SK-N-MC (cell line): ENCODE measurements around the gene COL12A1.
A peak's percentile ranks its signal among the peaks of the same experiment; 100 is the strongest.

Experiments
- DNase-seq: peaks from one replicate; pipeline ENCODE4 v3.0.0-alpha.2; 2011; ENCODE audit warnings: low read depth, low spot score
- H3K27ac ChIP-seq: fragments of 200-600 bp; sonication (generic); 2 replicates; pipeline ENCODE4 v1.5.1; 2016; ENCODE audit warnings: mixed run types
- H3K36me3 ChIP-seq: fragments of 200-600 bp; sonication (generic); 2 replicates; pipeline ENCODE4 v1.6.1; 2017; ENCODE audit warnings: antibody characterized with exemption, low read length, mixed read lengths; ENCODE audit not compliant: insufficient read depth
- H3K4me3 ChIP-seq: fragments of 200-600 bp; sonication (generic); 2 replicates; pipeline ENCODE4 v1.5.1; 2016
- H3K9ac ChIP-seq: fragments of 200-600 bp; sonication (generic); 2 replicates; pipeline ENCODE4 v1.8.0; 2017; ENCODE audit warnings: mixed run types, mixed read lengths; ENCODE audit not compliant: insufficient read length
- H3K9me3 ChIP-seq: fragments of 200-600 bp; sonication (generic); 2 replicates; pipeline ENCODE4 v1.6.1; 2017; ENCODE audit warnings: low read depth, mild to moderate bottlenecking, antibody characterized with exemption, low read length, moderate library complexity, mixed read lengths
- EZH2 ChIP-seq: fragments of 200-600 bp; sonication (generic); IDR thresholded peaks from one replicate; pipeline ENCODE4 v1.6.1; 2017; ENCODE audit warnings: antibody characterized with exemption
- FOXP2 ChIP-seq: optimal IDR thresholded peaks from 2 replicates; pipeline ENCODE3; 2011; ENCODE audit warnings: mild to moderate bottlenecking, moderate library complexity; ENCODE audit not compliant: insufficient read depth; ENCODE audit errors: extremely low read length, control extremely low read depth
- POLR2AphosphoS5 ChIP-seq: IDR thresholded peaks from 2 replicates; pipeline ENCODE4 v1.6.1; 2012; ENCODE audit warnings: mild to moderate bottlenecking, low read depth, low read length, borderline replicate concordance

Gene COL12A1

GRCh38 chr6:75084872-75085381, 120.9 kb downstream of the COL12A1 start:
- Histone ChIP-seq H3K27ac (no peak overlapping the region), H3K36me3 (no peaks in the 10 kb centered on the region), H3K9me3 (no peaks in the 10 kb centered on the region), H3K9ac (no peak overlapping the region), H3K4me3 (no peak overlapping the region)
- DNase-seq, result no peak
- TF ChIP-seq POLR2AphosphoS5 (no peak), FOXP2 (no peak), EZH2 (no peak)

- no peak overlapping the region for H3K9ac ChIP-seq
- H3K9me3 ChIP-seq, result no peaks in the 10 kb centered on the region
- H3K27ac ChIP-seq, result no peak overlapping the region
- DNase-seq, result no peak
- no peaks in the 10 kb centered on the region for H3K36me3 ChIP-seq
- TF ChIP-seq EZH2 (no peak), FOXP2 (no peak), POLR2AphosphoS5 (no peak)
- H3K4me3 ChIP-seq, result no peak overlapping the region
These were observed 121.8 kb downstream of the COL12A1 start for GRCh38 chr6:75084018-75084417.

- no peak overlapping the region for H3K9ac ChIP-seq
- H3K36me3 ChIP-seq, result no peaks in the 10 kb centered on the region
- H3K9me3 ChIP-seq, result no peaks in the 10 kb centered on the region
- peak overlapping the region; percentile 40 for H3K4me3 ChIP-seq
- H3K27ac ChIP-seq, result peak overlapping the region; percentile 1; the same call in 1 of the 2 replicates
- DNase-seq, result no peak
- TF ChIP-seq POLR2AphosphoS5, result no peak
These were observed 123.9 kb downstream of the COL12A1 start for GRCh38 chr6:75081921-75082320.

- TF ChIP-seq POLR2AphosphoS5, result no peak
- TF ChIP-seq EZH2, result no peak
- TF ChIP-seq FOXP2, result no peak
- Histone ChIP-seq H3K9ac (no peak overlapping the region), H3K4me3 (no peak overlapping the region), H3K36me3 (no peaks in the 10 kb centered on the region), H3K27ac (no peak overlapping the region), H3K9me3 (no peaks in the 10 kb centered on the region)
- DNase-seq, result no peak
These were observed 124.8 kb downstream of the COL12A1 start for GRCh38 chr6:75081047-75081446.

- H3K36me3 ChIP-seq, result no peaks in the 10 kb centered on the region
- no peak for DNase-seq
- no peak overlapping the region for H3K4me3 ChIP-seq
- H3K9ac ChIP-seq, result no peak overlapping the region
- H3K27ac ChIP-seq, result no peak overlapping the region
- TF ChIP-seq POLR2AphosphoS5 (no peak), EZH2 (no peak), FOXP2 (no peak)
- H3K9me3 ChIP-seq, result no peaks in the 10 kb centered on the region
These were observed 126.3 kb downstream of the COL12A1 start for GRCh38 chr6:75079589-75079988.

- Histone ChIP-seq H3K27ac (no peak overlapping the region), H3K36me3 (no peaks in the 10 kb centered on the region), H3K9me3 (no peaks in the 10 kb centered on the region), H3K9ac (no peak overlapping the region), H3K4me3 (no peak overlapping the region)
- TF ChIP-seq FOXP2, result no peak
- no peak for TF ChIP-seq EZH2
- TF ChIP-seq POLR2AphosphoS5, result no peak
- DNase-seq, result no peak
These were observed 128.2 kb downstream of the COL12A1 start for GRCh38 chr6:75077701-75078100.

GRCh38 chr6:75076009-75076408, 129.8 kb downstream of the COL12A1 start:
- H3K27ac ChIP-seq, result no peak overlapping the region
- no peaks in the 10 kb centered on the region for H3K36me3 ChIP-seq
- no peak overlapping the region for H3K9ac ChIP-seq
- no peak overlapping the region for H3K4me3 ChIP-seq
- no peak for DNase-seq
- no peaks in the 10 kb centered on the region for H3K9me3 ChIP-seq
- TF ChIP-seq FOXP2 (no peak), POLR2AphosphoS5 (no peak), EZH2 (no peak)

GRCh38 chr6:75070244-75070643, 135.6 kb downstream of the COL12A1 start:
- DNase-seq, result no peak
- Histone ChIP-seq H3K9me3 (0 out of 2 replicates have a peak, but pooled peaks cover 3% of the 10 kb centered on the region), H3K4me3 (no peak overlapping the region), H3K27ac (no peak overlapping the region), H3K36me3 (no peaks in the 10 kb centered on the region), H3K9ac (no peak overlapping the region)
- TF ChIP-seq FOXP2 (no peak), POLR2AphosphoS5 (no peak), EZH2 (no peak)

- Histone ChIP-seq H3K4me3 (no peak overlapping the region), H3K9ac (no peak overlapping the region), H3K9me3 (0 out of 2 replicates have a peak, but pooled peaks cover 3% of the 10 kb centered on the region), H3K36me3 (no peaks in the 10 kb centered on the region), H3K27ac (no peak overlapping the region)
- no peak for TF ChIP-seq EZH2
- no peak for TF ChIP-seq FOXP2
- no peak for TF ChIP-seq POLR2AphosphoS5
- DNase-seq, result no peak
These were observed 140.3 kb downstream of the COL12A1 start for GRCh38 chr6:75065523-75065922.
